GM18499 (cell line): ENCODE results near the gene DRP2.
"Not testable (repeated sequence)": the region's sequence is repeated elsewhere in the genome, so short reads cannot be mapped to it uniquely, and the experiment has no call there.

ENCODE experiments used
- ATAC-seq: cut with Tn5 transposase; IDR thresholded peaks from one replicate; pipeline ENCODE4 v1.9.1; 2021; ENCODE audit warnings: moderate number of reproducible peaks; ENCODE audit not compliant: insufficient read depth, unreplicated experiment

DRP2 gene

DNA sequence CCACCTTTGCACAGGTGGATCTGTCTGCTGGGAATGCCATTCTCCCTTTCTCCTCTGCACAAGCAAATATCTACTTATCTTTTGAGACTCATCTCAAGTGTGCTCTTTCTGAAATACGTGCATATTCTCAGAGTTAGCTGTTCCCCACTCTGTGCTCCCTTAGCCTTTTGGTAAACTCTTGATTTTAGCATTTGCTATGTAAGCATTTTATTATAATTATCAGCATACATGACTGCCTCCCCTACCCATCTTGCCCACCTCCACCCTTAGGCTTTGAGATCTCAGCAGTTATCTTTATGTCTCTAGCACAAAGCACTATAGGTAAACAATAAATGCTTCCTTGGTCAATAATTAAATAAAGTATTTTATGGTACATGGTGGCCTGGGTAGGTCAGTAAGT, 11.5 kb downstream of the DRP2 start:
- ATAC-seq = no peak

DNA sequence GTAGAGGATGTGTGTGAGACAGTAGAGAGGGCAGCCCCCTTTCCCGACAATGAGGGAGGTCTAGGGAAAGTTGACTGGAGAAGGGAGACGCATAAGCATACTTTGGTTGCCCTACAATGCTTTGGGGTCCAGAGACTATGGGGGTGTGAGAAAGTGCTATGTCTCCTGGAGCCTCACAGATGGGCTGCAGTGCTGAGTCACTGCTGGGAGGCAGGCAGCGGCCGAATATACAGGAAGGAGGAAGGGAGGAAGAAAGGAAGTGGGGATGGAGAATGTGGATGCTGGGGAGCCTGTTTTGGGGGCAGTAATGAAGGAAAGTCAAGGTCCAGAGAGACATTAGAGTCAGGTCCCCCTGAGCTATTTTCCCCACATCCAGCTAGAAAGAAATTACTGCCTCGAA, 12.7 kb downstream of the DRP2 start:
- no peak for ATAC-seq

DNA sequence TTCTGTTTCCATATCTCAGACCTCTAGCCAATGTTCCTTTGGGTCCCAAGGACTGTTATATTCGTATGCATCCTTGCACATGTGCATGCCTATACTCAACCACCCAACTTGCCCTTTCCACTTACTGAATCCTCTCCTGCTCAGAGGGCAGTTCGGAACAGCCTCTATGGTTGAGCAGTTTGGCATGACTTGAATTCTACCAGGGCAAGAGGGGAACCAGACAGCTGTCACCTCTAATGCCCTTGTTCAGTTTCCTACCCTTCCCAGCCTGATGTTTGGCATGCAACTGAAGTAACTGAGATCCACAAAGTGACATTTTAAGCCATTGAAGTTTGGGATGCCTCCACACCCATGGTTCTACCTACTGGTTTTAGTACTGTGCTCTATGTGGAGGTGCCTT, 17.5 kb downstream of the DRP2 start:
- ATAC-seq = no peak

DNA sequence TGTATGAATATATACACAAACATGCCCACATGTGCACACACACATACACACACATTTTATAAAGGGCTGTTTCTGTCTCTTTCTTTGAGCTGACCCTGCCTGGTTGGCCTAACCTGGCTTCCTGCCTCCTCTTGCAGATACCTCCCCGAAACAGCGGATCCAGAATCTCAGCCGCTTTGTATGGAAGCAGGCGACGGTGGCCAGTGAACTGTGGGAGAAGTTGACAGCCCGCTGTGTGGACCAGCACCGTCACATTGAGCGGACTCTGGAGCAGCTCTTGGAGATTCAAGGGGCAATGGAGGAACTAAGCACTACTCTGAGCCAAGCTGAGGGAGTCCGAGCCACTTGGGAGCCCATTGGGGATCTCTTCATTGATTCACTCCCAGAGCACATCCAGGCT, 21.9 kb downstream of the DRP2 start:
- ATAC-seq = no peak

DNA sequence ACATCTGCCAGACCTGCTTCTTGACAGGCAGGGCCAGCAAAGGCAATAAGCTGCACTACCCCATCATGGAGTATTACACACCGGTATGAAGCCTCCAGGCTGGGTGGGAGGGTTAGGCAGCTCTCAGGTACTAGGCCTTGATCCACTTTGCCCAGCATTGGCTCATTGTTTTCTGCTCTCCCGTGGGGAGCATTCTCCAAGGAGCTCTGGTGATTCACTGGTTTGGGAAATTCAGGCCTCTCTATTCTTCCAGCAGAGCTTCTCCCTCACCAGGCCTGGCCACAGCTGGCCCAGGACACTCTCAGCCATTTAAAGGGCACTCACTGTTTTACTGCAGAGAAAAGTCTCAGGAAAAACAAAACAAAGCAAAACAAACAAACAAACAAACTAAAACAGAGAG, 33.0 kb downstream of the DRP2 start:
- ATAC-seq = no peak

DNA sequence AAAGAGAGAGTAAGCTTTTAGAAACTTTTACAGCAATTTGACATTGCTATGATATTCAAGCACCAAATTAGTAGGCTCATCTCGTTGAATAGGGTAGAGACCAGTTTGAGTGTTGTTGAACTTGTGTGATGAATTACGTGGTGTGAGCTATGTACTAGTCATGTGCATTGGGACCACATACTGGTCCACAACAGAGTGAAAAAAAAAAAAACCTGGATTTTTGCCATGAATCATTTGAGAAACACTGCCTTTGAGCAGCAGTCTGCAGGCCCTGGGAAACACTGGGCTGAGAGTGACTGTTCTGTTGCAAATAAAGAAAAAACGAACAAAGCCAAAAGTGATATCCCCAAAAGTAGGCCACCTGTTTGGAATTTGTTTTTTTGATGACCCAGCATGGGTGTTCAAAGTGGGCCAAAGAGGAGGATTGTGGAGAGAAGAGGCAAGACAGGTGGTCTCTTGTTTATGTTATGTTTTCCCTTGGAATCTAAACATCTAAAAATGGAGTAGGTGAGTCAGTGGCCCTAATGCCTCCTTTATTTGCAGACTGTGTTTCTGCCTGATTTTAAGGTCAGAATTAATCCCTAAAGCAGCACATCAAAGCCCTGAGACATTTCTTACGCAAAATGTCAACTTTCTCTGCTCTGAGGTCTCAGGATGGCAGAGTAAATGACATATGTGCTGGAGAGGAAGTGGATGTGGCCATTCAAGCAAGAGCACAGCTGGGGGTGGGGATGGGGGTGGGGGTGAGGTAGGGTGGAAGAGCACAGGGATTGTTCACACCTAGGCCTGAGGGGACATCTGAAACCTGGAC, 38.1 kb downstream of the DRP2 start:
- no peak for ATAC-seq

DNA sequence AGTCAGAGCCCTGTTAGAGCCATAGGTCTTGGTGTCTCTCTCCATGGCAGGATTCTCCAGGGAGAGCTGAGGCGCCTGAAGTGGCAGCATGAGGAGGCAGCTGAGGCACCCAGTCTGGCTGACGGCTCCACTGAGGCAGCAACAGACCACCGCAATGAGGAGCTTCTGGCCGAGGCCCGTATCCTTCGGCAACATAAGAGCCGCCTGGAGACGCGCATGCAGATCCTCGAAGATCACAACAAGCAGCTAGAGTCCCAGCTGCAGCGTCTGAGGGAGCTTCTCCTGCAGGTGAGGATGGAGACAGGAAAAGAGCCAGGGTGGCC, 38.6 kb downstream of the DRP2 start:
- no peak for ATAC-seq

DNA sequence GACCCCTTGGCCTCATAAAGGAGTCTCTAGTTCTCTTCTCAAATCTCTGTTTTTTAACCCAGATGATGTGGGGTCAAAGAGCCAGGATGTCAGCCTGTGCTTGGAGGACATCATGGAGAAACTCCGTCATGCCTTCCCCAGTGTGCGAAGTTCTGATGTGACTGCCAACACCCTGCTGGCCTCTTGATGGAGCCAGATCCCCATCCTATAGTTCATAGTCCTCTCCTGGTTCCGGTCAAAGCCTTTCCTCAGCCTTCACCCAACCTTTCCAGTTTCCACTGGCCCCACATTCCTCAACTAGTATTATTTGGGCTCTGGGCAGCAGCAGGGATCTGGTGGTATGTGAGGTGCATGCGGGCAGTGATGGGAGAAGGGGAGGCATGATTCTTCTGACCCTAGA, 40.8 kb downstream of the DRP2 start:
- no peak for ATAC-seq

DNA sequence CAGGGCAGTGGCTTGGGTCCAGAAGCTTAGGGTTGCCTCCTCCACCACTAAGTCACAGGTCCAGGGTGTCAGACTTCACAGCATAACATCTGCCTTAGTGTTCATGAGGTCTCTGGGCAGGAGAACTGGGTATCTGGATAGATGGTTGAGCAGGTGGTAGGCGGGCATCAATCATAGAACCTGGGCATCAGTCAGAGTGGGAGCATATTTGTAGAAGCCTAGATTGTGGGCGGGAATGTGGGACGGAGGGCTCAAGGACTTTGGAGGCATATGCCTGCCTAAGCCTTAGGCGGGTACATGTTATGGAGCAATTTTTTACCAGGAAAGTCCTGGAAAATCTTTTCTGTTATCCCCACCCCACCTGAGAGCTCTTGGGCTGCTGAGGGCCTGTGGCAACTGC, 43.0 kb downstream of the DRP2 start:
- ATAC-seq = no peak

DNA sequence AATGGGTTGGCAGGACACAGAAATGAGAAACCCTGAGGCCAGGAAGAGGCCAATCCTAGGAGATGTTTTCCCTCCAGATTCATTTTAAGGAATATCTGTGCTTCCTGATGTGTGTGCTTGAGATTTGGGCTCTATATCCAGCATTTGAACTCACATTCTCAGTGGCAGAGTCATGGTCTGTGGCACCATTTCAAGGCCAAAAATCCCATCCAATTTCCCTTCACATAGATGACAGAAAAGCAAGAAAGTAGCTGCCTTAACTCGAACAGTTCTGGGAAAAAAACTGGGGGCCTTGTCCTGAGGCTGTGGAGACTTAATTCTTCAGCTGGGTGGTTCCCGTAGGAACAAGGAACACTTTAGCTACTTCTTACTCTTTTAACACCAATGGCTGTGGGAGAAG, 44.2 kb downstream of the DRP2 start:
- ATAC-seq = no peak

DNA sequence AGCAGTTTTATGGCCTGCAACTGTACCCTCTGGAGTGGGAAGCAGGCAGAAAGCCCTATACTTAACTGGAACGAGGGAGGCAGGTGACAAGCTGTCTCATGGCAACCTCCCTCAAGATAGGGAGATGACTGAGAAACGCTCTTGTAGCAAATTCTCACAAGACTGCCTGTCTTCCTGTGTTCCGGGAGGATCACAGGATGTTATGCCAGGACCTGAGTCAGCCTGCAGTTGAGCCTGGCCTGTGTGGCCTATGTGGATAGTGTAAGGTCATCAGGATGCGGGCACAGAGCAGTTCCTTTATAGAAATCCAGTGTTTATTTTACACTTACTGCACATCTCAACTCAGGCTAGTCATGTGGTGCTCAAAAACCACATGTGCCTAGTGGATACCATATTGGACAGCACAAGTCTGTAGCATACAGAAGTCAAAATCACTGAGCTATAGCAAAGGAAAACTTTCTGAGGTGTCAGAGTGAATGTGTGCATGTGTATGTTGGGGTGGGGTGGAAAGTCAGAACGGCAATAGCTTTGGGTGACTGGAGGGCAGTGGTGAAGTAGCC, 46.4 kb downstream of the DRP2 start:
- no peak for ATAC-seq

DNA sequence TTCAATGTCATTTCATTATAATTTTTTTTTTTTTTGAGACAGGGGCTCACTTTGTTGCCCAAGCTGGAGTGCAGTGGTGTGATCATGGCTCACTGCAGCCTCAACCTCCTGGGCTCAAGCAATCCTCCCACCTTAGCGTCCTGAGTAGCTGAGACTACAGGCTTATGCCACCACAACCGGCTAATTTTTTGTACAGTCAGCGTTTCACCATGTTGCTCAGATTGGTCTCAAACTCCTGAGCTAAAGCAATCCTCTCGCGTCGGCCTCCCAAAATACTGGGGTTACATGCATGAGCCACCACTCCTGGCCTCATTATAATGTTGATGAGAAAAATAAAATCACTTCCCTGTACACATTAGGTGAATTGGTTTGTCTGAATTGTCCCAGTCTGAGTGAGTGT, 54.6 kb downstream of the DRP2 start:
- no peak for ATAC-seq

DNA sequence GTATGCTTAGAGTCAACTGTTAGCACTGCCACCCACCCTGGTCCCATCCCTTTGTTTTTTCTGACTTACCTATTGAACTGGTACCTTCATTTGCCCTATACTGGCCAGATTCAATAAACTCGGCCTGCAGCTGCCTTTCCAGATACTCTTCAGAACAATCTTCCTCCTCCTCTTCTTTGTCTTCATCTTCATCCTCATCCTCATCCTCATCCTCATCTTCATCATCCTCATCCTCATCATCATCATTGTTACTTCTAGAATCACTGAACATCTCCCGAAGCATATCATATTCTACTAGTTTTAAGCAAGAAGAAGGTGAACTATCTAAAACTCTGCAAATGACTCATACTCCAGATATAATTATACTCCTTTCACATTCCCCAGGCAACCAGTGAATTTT, 56.7 kb downstream of the DRP2 start:
- ATAC-seq = no peak

DNA sequence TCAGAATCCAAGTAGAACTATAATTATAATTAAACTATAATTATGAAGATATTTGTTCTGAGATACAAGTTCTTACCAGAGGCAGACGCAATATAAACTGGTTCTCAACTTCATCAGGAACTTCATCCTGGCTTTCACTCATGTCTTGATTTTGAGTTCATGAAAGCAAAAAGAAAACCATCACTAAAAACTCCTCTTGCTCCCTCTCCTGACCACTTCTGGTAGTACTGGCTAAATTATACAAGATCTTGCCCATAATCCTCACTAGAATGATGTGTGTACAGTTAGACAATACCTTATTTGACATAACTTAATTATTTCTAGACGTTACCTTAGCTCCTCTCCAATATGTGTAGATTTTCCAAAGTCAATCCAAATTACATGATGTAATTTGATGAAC, 67.8 kb downstream of the DRP2 start:
- no peak for ATAC-seq

DNA sequence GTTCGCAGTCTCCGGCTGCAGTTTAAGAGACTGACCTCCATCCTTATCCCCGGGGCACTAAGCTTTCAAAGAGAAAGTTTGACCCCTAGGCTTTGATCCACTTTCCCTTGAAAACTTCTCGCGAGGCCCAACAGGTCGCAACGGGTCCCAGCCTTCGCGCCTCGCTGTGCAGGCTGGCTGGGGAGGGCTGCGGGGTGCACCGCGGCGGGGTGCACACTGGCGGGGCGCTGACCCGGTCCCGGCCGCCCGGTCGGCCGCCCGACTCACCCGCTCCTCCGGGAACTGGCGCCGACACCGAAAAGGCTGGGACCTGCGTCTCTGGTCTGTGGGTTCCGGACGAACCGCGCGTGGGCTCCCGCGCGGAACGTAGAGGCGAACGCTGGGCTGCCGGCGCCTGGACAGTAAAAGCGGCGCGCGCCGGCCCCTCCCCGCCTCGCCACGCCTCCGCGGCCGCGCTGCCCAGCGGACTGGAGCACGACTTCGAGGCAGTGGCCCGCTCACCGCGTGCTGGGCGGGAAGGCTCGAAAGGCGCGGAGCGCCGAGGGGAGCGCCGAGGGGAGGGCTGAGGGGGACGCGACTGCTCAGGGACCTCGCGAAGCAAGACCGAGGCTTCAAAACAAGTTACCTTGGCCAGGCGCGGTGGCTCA, 71.5 kb downstream of the DRP2 start, which contains the start of gene TAF7L:
TAF7L (minus strand) TSS at position 378 of the 647 bp plus-strand sequence. CDS start 3,791 bp downstream, outside the sequence.
- ATAC-seq = no peak

DNA sequence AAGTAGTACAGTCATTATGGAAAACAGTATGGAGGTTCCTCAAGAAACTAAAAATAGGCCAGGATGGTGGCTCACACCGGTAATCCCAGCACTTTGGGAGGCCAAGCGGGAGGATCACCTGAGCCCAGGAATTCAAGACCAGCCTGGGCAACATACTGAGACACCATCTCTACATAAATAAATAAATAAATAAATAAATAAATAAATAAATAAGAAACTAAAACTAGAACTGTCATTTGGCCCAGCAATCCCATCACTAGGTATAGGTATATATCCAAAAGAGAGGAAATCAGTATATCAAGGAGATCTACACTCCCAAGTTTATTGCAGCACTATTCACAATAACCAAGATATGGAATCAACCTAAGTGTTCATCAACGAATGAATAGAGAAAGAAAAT, 76.0 kb downstream of the DRP2 start:
- not testable (repeated sequence) for ATAC-seq

DNA sequence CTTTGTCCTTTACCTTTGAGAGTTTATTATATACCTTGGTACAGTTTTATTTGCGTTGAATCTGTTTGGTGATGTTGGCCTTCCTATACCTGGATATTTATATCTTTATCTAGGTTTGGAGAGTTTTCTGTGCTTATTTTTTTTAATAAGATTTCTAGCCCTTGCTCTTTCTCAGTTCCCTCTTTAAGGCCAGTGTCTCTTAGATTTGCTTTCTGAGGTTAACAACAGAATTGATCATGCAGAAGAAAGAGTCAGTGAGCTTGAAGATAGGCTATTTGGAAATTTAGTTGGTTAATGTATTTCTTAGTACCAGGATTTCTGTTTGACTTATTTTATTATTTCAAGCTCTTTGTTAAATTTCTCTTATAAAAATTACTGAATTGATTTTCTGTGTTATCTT, 84.2 kb downstream of the DRP2 start:
- ATAC-seq = no peak
